ENCODE results near the gene RBFOX2. TPM values are rescaled to one million over a fixed set of nuclear protein-coding genes. Genes with fewer than 3 reads are reported as not detected.

Gene RBFOX2
- total and polyA plus RNA-seq, 2 donors (not counting 1 experiment from before 2014, with no cell fraction given), result 173 to 190 TPM

DNA sequence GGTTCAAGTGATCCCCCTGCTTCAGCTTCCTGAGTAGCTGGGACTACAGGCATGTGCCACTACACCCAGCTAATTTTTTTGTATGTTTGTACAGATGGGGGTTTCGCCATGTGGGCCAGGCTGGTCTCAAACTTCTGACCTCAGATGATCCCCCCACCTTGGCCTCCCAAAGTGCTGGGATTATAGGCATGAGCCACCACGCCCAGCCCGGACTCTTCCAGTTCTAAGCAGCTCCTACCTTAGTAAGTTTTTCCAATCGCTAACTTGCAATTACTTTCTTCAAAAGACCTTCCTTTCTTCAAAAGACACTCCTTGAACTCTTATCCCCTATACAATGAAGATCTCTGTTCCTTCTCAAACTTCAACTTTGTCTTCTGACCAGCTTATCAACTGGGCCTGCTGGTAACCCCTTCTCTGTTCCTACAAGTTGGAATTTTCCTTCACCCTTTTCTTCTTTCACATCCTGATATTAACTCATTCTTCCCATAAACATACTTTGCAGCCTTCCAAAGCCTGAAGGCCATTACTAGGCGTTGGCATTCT, 25.8 kb downstream of the RBFOX2 start:
- Histone ChIP-seq H3K36me3 (ENCODE audit: control insufficient read depth, insufficient read depth, low read length) (no peaks in the 10 kb centered on the region), H3K27ac (ENCODE audit: insufficient read depth, low read length) (no peak overlapping the region), H3K4me3 (replicated peaks in 1 of 4; ENCODE audit: control extremely low read depth in 1 of 4, insufficient read depth in 1 of 4, low read depth in 3 of 4, low read length in 4 of 4) (no peak overlapping the region), H3K4me2 (ENCODE audit: extremely low read depth, insufficient read depth, low read length) (no peak overlapping the region), H4K20me1 (ENCODE audit: control insufficient read depth, extremely low read depth, insufficient read depth, low read length) (no peaks in the 10 kb centered on the region), H3K4me1 (ENCODE audit: control insufficient read depth, extremely low read depth, insufficient read depth, low read length) (peaks cover 3% of the 10 kb centered on the region), H3K9ac (ENCODE audit: insufficient read depth, low read length) (no peak overlapping the region), H3K27me3 (ENCODE audit: control insufficient read depth, insufficient read depth, low read length) (no peaks in the 10 kb centered on the region), H3K9me3 (ENCODE audit: control insufficient read depth, insufficient read depth, low read depth, low read length) (no peaks in the 10 kb centered on the region), H2AFZ (ENCODE audit: low read length) (no peak overlapping the region), H3K79me2 (ENCODE audit: control insufficient read depth, insufficient read depth, low read length) (peaks cover 73% of the 10 kb centered on the region)
- TF ChIP-seq, protein P1, sequence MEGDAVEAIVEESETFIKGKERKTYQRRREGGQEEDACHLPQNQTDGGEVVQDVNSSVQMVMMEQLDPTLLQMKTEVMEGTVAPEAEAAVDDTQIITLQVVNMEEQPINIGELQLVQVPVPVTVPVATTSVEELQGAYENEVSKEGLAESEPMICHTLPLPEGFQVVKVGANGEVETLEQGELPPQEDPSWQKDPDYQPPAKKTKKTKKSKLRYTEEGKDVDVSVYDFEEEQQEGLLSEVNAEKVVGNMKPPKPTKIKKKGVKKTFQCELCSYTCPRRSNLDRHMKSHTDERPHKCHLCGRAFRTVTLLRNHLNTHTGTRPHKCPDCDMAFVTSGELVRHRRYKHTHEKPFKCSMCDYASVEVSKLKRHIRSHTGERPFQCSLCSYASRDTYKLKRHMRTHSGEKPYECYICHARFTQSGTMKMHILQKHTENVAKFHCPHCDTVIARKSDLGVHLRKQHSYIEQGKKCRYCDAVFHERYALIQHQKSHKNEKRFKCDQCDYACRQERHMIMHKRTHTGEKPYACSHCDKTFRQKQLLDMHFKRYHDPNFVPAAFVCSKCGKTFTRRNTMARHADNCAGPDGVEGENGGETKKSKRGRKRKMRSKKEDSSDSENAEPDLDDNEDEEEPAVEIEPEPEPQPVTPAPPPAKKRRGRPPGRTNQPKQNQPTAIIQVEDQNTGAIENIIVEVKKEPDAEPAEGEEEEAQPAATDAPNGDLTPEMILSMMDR (conservative IDR thresholded peaks at IDR 0.05 in 1 of 2, IDR thresholded peaks at IDR 0.05 in 1 of 2; ENCODE audit: low read depth in 1 of 2, low read length in 2 of 2), result no peak
- TF ChIP-seq EZH2 (IDR thresholded peaks at IDR 0.05; ENCODE audit: low read length, missing control alignments), result no peak
- DNase-seq (ENCODE audit: low read depth in 2 of 2), result no peak

DNA sequence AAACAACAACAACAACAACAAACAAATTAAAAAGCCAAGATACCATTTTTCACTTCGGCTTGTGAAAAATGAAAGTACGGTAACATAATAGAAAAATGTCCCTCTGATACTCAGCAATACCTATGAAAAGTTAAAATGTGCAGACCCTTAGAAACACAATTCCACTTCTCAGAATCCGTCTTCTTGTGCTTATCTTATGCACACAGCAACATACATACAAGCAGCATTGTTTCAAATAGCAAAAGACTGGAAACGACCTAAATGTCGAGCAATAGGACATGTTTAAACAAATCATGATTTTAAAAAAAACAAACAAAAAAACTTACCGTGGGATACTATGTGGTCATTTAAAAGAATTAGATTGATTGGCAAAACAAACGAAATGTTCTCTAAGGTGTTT, 26.5 kb downstream of the RBFOX2 start:
- no peak for TF ChIP-seq EZH2 (IDR thresholded peaks at IDR 0.05; ENCODE audit: low read length, missing control alignments)
- TF ChIP-seq, protein P1 (conservative IDR thresholded peaks at IDR 0.05 in 1 of 2, IDR thresholded peaks at IDR 0.05 in 1 of 2; ENCODE audit: low read depth in 1 of 2, low read length in 2 of 2), result no peak
- no peak overlapping the region for H3K4me3 ChIP-seq (replicated peaks in 1 of 4; ENCODE audit: control extremely low read depth in 1 of 4, insufficient read depth in 1 of 4, low read depth in 3 of 4, low read length in 4 of 4)
- no peaks in the 10 kb centered on the region for H3K27me3 ChIP-seq (ENCODE audit: control insufficient read depth, insufficient read depth, low read length)
- no peaks in the 10 kb centered on the region for H3K9me3 ChIP-seq (ENCODE audit: control insufficient read depth, insufficient read depth, low read depth, low read length)
- H3K36me3 ChIP-seq (ENCODE audit: control insufficient read depth, insufficient read depth, low read length), result no peaks in the 10 kb centered on the region
- H3K79me2 ChIP-seq (ENCODE audit: control insufficient read depth, insufficient read depth, low read length), result peaks cover 73% of the 10 kb centered on the region
- no peak overlapping the region for H2AFZ ChIP-seq (ENCODE audit: low read length)
- H3K4me2 ChIP-seq (ENCODE audit: extremely low read depth, insufficient read depth, low read length), result no peak overlapping the region
- H3K4me1 ChIP-seq (ENCODE audit: control insufficient read depth, extremely low read depth, insufficient read depth, low read length), result peaks cover 6% of the 10 kb centered on the region
- no peaks in the 10 kb centered on the region for H4K20me1 ChIP-seq (ENCODE audit: control insufficient read depth, extremely low read depth, insufficient read depth, low read length)
- no peak overlapping the region for H3K9ac ChIP-seq (ENCODE audit: insufficient read depth, low read length)
- no peak for DNase-seq (ENCODE audit: low read depth in 2 of 2)
- no peak overlapping the region for H3K27ac ChIP-seq (ENCODE audit: insufficient read depth, low read length)

DNA sequence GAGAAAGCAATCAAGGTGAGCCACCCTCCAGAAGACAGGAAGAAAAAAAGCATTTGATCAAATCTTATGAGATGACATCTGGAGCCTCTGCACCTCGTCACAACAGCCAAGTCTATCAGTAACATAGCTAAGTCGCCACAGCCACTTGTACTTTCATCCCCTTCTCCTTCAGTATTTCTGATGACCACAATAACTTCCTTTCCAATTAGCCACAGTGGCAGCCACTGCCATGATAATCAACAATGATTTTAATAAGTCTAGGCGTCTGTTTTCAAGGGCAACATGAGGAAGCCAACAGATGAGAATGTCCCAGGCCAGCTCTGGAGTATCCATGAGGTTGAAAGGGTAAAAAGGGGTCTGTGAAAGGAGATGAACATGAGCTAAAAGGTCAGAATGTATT, 29.9 kb downstream of the RBFOX2 start:
- H4K20me1 ChIP-seq (ENCODE audit: control insufficient read depth, extremely low read depth, insufficient read depth, low read length), result no peaks in the 10 kb centered on the region
- H3K4me2 ChIP-seq (ENCODE audit: extremely low read depth, insufficient read depth, low read length), result no peak overlapping the region
- peaks cover 55% of the 10 kb centered on the region for H3K79me2 ChIP-seq (ENCODE audit: control insufficient read depth, insufficient read depth, low read length)
- TF ChIP-seq, protein P1 (conservative IDR thresholded peaks at IDR 0.05 in 1 of 2, IDR thresholded peaks at IDR 0.05 in 1 of 2; ENCODE audit: low read depth in 1 of 2, low read length in 2 of 2), result no peak
- TF ChIP-seq EZH2 (IDR thresholded peaks at IDR 0.05; ENCODE audit: low read length, missing control alignments), result no peak
- H3K27me3 ChIP-seq (ENCODE audit: control insufficient read depth, insufficient read depth, low read length), result no peaks in the 10 kb centered on the region
- DNase-seq (ENCODE audit: low read depth in 2 of 2), result no peak
- H3K9me3 ChIP-seq (ENCODE audit: control insufficient read depth, insufficient read depth, low read depth, low read length), result no peaks in the 10 kb centered on the region
- no peak overlapping the region for H3K9ac ChIP-seq (ENCODE audit: insufficient read depth, low read length)
- no peak overlapping the region for H2AFZ ChIP-seq (ENCODE audit: low read length)
- H3K27ac ChIP-seq (ENCODE audit: insufficient read depth, low read length), result no peak overlapping the region
- H3K4me3 ChIP-seq (replicated peaks in 1 of 4; ENCODE audit: control extremely low read depth in 1 of 4, insufficient read depth in 1 of 4, low read depth in 3 of 4, low read length in 4 of 4), result no peak overlapping the region
- no peaks in the 10 kb centered on the region for H3K36me3 ChIP-seq (ENCODE audit: control insufficient read depth, insufficient read depth, low read length)
- H3K4me1 ChIP-seq (ENCODE audit: control insufficient read depth, extremely low read depth, insufficient read depth, low read length), result peaks cover 15% of the 10 kb centered on the region

Measured in fibroblast of lung (primary cell).